HG03457 (cell line): Measurements from ENCODE around the gene FIGNL1.
A peak's percentile ranks its signal among the peaks of the same experiment; 100 is the strongest.

Experiments
- ATAC-seq: cut with Tn5 transposase; IDR thresholded peaks from one replicate; pipeline ENCODE4 v1.9.1; 2021; ENCODE audit warnings: moderate number of reproducible peaks; ENCODE audit not compliant: unreplicated experiment

FIGNL1 gene

DNA sequence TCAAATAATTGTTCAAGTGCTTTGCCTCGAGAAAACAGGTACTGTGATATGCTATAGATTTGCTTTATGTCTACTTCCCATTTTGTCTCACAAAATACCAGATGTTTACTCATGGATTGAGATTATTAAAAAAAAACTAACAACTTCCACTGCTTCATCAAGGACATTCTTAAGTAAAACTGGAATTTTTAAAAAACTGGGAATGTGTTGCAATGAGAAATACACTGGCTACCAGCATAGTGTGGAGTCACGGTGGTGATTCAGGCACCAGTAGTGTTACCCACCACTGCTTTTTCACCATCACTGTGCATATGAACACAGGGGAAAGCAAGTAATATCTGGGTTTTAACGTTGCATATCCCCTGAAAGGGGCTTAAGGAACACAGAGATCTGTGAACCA is 21.2 kb downstream of the FIGNL1 start:
- no peak for ATAC-seq

DNA sequence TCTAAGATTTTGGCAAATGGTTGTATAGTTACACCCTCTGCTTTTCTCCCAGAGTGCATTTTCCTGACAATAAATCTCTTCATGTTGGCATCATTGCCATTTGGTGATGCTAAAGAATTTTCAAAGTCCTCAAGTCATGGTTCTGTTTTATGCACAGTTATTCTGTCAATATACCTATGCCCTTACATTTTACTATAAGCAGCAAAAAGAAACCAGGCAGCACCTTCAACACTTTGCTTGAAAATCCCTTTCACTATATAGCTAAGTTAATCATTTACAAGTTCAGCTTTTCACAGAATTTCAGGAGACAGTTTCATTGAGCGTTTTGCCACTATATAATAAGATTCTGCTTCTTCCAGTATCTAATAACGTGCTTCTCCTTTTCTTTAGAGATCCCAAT is 22.6 kb downstream of the FIGNL1 start:
- no peak for ATAC-seq

DNA sequence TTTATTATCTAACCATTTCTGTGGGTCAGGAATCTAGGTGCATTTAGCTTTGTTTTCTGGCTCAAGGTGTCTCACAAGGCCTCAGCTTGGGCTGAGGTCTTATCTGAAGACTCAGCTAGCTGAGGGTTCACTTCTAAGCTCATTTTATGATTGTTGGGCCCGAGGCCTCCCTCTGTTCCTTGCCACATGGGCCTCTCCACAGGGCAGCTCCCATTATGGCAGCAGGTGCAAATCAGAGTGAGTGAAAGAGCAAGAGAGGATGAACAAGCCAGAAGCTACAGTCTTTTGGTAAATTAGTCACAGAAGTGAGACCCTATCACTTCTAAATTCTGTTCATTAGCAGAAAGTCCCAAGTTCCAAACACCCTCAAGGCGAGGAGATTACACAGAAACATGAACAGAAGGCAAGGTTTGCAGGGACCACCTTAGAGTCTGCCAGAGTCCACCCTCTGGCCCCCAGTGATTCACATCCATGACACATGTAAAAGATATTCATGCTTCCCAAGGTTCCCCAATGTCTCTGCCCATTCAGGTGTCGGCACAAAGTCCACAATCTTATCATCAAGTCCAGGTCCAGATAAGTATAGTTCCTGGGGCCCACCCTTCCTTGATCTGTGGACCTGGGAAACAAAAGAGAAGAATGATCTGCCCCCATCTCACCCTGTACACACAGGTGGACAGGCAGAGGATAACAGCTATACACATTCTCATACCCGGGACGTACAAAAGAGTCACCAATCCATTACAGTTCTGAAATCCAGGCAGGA is 23.7 kb downstream of the FIGNL1 start:
- ATAC-seq, result no peak

DNA sequence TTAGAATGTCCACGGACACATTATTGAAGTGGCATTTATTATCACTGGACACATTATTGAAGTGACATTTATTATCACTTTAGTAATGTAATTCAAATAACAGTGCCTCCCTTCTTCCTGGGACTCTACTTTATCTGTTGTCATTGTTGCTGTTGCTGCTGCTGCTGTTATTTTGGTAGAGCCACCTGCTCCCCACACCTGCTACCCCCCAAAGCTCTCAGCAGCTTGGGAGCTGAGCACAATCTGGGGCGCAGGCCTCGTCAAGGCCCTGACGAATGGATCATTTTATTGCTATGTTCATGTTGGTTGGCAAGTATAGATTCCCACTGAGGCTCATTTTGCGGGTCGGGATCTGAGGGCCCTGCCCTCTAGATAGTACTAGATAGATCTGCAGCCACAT is 24.8 kb downstream of the FIGNL1 start:
- no peak for ATAC-seq

DNA sequence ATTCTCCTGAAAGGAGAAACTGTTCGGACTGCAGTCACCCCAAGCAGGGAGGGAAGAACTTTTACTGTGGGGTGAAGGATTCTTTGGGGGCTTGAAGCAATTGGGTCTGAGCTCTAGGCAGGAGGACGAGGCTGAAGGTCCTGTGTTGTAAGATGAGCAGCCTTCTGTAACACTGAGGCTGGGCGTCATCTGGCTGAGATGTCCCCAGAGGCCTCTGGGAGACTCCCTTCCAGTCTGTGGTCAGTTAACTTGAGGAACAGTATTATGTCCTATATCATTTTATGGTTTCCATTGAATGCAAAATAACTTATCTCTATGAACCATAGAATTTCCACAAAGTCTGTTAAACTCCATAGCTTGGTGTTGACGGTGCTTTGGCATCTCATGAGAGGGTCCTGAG is 26.3 kb downstream of the FIGNL1 start:
- no peak for ATAC-seq

DNA sequence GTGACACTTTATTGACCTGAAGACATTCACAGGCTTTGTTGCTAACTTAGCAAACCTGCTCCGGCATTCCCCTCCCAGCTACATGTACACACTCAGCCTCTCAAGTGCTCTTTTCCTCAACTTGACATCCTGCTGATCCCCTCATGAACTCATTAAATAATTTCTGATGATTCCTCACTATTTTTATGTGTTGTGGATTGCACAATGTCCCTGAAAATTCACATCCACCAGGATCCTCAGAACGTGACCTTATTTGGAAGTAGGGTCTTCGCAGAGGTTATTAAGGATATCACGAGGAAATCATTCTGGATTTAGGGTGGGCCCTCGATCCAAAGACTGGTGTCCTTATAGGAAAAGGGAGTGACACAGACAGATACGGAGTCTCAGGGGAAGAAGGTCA is 27.3 kb downstream of the FIGNL1 start:
- ATAC-seq, result no peak

DNA sequence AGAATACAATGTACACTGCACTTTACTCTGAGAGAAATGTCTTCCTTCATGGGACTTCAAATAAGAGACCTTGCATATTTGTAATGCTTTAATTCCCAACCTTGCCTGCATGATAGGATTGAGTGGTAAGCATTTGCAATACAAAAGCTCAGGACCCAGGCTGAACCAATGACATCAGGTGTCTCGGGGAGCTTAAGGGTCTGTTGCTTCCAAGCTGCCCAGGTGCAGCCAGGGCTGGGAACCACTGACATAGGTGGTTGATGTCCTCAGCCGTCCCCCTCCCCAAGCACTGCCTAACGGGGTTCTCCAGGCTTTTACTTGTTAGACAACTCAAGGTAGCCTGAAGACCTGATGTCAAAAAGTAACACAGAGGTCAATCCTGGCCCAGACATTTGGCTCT is 29.1 kb downstream of the FIGNL1 start:
- no peak for ATAC-seq

DNA sequence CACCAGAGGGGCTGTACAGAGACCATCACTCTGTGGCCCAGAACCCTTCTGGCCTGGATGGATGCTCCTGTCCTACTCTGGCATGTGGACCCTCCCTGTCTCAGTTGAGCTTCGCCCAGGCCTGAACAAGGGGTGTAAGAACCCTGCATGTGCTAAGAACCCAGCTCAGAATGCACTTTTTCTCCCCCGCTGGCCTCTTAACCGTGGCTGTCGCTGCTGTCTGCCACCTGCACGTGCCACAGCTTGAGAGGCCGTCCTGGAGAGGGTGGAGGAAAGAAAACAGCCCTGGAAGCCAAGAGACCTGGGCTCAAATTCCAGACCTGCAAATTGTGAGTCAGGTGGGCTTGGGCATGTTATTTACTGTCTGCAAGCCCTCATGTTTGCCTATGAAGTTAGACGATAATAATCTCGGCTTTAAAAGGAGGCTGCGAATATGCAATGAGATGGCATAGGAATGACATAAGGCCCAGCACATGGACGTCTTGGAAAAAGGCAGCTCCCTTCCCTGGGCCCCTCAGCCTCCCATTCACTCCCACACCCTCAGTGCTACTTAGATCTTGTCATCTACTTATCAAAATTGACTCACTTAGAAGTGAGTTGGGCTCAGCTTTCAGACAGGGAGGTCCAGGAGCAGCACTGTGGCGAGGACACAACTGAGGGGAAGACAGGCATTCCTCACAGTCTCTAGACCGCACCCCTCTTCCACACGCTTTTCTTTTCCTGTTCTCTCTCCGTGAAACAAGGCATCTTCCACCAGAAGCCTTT is 31.4 kb downstream of the FIGNL1 start:
- ATAC-seq, result no peak

DNA sequence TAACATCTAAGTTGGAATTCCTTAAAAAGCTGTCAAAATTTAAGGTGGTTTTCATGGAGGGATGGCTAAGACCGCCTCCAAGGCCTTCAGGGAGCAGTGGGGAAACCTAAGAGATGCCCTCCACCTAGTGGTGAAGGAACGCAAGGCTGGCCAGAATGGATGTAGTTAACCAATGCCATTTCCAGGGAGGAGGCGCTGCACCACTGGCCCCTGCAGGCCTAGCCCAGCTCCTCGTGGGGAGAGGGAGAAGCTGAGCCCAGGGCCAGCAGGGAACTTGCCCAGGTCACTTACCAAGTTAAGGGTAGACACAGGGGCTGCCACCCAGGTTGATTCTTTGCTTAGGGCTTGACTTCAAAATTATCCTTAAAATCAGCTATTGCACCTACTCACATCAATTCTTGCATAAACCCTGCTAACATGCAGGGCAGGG is 32.0 kb downstream of the FIGNL1 start:
- ATAC-seq, result peak; percentile 82

DNA sequence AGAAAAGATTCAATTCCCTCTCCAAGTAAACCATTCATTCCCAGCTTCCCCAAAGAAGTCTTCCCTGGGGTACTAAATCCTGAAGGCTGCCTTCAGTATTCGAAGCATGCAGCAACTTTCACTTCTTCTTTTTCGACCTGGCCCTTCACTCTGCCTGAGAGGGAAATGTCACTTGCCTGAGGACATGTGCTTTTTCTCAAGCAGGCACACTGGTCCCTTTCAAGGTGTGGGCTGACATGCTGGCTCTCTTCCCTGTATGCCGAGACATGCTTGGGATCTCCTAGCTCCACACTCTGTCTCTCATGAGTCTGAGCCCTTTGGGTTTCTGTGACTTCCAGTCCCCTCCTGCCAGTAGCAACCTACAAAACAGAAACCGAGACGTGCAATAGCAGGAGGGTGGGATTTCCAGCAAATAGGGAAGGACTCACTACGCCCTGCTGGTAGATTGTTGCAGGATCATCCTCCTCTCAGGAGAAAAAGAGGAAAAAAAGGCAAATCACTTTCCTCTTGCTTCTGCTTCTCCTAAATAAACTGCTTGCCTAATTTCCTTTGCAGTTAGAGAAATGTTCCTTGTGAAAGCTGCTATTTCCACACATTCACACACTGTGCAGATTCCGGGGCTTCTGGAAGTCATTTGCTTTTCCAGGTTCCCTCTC is 33.5 kb downstream of the FIGNL1 start:
- peak; percentile 75 for ATAC-seq

DNA sequence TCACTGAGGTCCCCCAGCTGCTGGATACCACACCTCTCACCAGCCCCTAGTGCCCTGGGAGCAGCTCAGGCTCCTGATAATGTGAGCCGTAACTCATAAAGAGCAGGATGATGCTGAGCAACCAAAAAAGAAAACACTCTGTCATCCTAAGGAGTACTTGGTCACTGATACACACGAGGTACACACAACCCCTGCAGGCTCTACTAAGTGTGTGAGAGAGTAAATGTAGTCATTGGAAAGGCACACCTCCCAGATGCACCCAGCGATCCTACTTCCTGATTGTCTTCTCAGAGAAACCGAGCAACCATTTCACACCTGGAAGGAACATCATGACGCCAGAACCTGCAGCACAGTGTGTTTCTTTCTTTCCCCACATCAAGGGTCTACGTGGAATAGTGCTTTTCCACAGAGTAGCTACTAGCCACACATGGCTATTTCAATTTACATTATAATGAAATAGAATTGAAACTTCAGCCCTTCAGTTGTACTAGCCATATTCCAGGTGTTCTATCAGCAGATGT is 34.2 kb downstream of the FIGNL1 start:
- ATAC-seq, result no peak

DNA sequence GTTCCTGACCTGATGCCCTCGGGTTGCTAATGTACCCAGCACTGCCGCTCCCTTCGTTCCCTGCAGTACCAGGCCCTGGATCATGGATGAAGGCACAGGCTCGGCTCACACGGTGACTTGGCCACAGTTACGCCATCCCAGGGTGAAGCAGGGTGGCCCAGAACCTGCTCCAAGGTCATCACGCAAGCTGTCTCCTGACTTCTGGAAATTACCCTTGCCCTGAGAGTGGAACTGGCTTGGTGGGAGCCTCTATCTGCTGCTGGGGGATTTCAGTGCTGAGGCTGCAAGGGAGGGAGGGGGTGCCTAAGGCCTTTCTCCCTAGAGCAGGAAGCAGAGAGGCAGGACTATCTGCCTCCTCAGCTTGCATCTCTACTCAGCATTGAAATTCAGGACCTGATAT is 36.6 kb downstream of the FIGNL1 start:
- no peak for ATAC-seq

DNA sequence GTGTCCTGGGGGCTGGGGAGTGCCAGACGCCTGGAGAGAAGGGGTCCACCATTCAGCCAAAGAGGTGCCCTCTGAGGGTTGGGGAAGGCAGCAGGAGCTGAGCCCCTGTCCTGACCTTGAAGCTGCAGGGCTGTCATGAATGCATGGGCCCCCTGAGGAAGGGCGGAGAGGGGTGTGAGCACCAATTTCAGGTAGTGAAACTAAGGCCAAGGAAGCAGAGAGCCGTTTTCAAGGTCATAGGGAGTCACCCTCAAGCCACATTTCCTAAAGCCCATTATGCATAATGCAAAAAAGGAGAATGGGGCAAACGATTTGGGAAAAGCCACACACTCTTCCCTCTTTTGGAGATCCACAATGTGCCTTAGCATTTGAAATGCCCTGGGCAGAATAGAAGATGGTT is 37.2 kb downstream of the FIGNL1 start:
- ATAC-seq, result no peak

DNA sequence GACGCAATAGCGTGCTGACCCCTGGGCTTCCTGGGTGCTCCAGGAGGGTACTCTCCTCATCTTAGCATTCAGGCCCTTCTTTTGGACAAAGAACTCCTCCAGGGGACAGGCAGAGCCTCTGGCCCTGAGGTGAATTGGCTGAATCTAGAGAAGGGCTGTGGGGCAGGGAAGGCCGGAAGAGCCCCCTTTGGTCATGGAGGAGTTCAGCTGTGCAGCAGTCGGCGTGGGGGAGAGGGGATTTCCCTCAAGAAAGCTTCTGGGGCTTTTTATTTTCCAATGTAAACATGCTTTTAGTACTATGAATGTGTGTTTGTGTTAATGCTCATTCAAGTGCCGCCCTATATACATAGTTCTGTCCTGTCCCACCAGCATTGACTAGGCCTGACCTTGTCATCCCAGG is 38.8 kb downstream of the FIGNL1 start:
- no peak for ATAC-seq

DNA sequence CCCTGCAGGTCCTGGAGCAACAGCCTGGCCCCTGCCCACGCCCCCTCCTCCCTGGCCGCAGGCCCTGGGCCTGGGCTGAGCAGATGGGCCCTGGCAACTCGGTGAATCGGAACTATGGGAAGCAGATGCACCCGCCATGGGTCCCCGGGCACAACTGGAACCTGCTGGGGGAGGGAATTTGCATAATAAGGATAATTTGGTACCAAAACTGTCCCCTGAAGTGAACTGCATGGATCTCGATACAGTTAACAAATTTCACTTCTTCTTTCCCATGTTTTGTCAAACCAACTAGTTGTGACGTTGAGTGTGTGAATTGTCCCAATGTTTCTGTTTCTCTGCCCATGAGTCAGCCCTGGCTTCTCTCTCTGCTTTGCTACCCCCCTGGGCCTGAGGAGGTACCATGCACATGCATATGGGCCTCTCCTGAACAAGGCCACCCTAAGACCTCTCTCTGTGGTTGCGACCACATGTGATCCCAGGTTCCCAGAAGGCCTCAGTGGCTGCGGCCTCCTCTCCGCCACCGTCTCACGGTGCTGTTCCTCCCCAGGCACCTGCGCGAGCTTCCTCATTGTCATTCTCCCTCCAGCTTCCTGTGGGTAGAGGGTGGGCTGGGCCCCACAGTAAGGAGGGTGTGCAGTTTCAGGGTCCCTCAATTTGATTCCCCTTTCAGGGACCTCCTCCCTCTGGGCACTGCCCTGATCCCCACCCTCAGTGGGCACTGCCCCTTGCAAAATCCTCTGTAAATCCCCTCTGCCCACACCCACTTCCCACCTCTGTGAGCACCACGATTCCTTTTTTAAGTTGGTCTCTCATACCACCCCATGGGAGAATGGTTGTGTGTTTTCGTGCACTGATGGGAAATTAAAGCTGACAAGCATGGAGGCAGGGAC is 40.0 kb downstream of the FIGNL1 start:
- peak; percentile 58 for ATAC-seq

DNA sequence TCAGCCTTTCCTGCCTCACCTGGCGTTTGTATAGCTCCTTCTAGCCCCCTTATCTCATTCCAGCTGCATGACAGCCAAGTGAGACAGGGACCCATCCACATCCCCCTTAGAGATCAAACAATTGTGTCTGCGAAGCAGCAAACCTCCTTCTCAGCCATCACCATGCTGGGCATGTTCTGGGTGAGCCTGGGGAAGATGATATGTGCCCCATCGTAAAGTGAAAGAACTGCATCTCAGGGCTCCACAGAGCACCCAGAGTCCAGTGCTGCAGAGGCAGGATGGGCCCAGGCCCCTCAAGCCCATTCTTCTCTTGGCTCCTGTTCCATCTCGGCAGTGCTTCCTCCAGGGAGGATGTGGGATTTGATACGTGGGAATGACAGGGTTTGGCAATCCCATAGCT is 43.2 kb downstream of the FIGNL1 start:
- no peak for ATAC-seq

DNA sequence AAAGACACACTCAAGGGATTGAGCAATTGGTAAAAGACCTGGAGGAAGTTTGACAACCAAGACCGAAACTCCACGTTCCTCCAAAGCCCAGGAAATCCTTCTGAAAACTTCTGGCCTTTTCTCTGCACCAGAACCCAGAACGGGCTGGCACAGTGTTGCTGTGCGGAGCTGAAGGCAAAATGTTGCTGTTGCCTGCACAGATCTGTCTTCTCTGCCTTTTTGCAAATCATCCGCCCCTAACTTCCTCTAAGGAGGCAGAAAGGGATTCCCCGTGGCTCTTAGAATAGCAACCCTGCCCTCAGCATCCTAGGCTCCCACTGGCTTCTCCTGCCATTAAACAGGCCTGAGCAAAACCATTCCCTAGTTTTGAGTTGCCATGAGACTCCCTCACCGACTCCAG is 44.9 kb downstream of the FIGNL1 start:
- no peak for ATAC-seq

DNA sequence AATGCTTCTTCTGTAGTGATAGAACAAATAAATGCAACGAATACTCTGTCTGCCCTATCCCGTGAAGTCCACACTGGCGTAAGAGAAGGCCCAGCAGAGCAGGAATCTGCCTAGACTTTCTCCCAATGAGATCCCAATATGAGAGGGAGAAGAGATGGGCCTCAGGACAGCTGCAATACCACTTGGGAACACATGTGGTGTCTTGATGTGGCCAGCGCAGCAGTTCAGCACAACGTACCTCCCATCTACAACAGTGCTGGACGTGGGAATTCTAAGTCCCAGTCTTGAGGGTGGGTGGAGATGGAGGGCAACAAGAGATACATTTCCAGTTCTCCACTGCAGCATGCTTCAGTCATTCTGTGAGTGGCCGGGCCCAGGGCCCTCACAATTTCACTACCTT is 45.8 kb downstream of the FIGNL1 start:
- ATAC-seq, result no peak

DNA sequence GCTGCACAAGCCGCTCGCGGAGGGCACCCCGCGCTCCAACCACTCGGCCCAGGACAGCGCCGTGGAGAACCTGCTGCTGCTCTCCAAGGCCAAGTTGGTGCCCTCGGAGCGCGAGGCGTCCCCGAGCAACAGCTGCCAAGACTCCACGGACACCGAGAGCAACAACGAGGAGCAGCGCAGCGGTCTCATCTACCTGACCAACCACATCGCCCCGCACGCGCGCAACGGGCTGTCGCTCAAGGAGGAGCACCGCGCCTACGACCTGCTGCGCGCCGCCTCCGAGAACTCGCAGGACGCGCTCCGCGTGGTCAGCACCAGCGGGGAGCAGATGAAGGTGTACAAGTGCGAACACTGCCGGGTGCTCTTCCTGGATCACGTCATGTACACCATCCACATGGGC is 50.0 kb downstream of the FIGNL1 start:
- no peak for ATAC-seq

DNA sequence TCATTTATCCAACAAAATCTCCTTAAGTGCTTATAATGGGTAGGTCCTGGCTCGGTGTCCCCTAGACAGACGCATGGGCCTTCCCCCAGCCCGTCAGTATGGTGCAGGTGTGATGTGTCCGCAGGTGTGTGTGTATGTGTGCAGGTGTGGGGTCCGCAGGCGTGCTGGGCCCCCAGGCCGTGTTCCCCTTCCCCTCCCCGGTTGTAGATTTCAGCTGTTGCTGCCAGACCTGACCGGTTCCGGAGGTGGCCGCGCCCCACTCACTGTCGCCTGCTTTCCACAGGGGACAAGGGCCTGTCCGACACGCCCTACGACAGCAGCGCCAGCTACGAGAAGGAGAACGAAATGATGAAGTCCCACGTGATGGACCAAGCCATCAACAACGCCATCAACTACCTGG is 50.5 kb downstream of the FIGNL1 start:
- no peak for ATAC-seq

DNA sequence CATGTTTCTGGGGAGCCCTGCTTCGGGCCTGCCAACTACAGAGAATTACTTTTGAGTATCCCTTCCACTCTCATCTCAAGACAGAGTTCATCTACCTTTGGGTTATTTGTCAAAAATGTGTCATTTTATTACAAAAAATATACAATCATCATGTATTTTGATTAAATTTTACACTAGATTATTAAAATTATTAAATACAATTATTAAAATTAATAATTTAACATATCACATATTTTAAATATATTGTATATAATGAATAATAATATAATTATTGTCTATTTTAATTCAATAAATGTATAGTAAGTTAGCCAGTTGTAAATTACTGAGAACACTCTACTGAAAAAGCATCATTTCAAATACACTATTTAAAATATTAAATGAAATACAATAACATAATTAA is 50.9 kb downstream of the FIGNL1 start:
- no peak for ATAC-seq
